OCI-LY1 (cell line): ENCODE results near the gene CCNY.

Experiments
- CTCF ChIP-seq: fragments of 200-600 bp; sonication (generic), shearing (Covaris generic); IDR thresholded peaks from 2 replicates; pipeline ENCODE4 v1.5.1; 2017; ENCODE audit warnings: mild to moderate bottlenecking, antibody characterized with exemption, low read length, moderate library complexity, mixed read lengths
- EZH2 ChIP-seq: fragments of 200-600 bp; sonication (generic), shearing (Covaris generic); IDR thresholded peaks from 2 replicates; pipeline ENCODE4 v1.8.0; 2017; ENCODE audit warnings: borderline replicate concordance, mixed run types, mild to moderate bottlenecking, antibody characterized with exemption, low read length, moderate library complexity, mixed read lengths

- TF ChIP-seq CTCF (no peak), EZH2 (no peak)
Observed at GRCh38 chr10:35341521-35341920, 5.2 kb downstream of the CCNY start.
